Measurements from ENCODE around the gene RRAGD. TPM values are rescaled to one million over a fixed set of nuclear protein-coding genes. Genes with fewer than 3 reads are reported as not detected.
"Not testable (repeated sequence)": the region's sequence is repeated elsewhere in the genome, so short reads cannot be mapped to it uniquely, and the experiment has no call there.

Gene RRAGD
- total RNA-seq, 1 donor from 2014 or later: 9.5 TPM

DNA sequence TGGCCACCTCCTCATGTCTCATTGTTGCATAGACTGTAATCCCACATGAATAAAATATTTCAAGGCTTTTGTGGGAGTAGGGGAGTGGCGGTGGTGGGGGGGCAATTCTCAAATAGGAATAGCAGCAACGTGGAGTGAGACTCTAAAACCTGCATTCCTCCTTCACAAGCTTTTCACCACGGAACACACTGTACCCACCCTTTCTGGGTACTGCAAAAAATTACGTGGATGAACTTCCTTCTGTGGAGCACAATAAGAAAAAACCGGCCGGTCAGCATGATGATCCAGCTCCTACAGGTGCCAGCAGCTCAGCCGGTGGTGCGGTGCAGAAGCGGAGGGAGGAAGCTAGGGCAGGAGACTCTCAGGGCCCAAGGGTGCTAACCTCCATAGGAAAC is 930 bp upstream of the RRAGD start:
- intact Hi-C loops (cut with micrococcal nuclease): loop anchor here (2.0 kb wide), 3 partner anchors 114 to 1174 kb away; partner anchors contain the start of gene MAP3K7

- intact Hi-C loops (cut with micrococcal nuclease): loop anchor here (1.0 to 2.0 kb wide), 9 partner anchors 22 to 1175 kb away; partner anchors contain the start of genes ANKRD6, CASP8AP2, LYRM2 and MAP3K7
Observed at GRCh38 chr6:89411145-89412070, 665 bp downstream of the RRAGD start.

- intact Hi-C loops (cut with micrococcal nuclease): no loop called here
Observed at GRCh38 chr6:89410788-89411144, 1.3 kb downstream of the RRAGD start.

GRCh38 chr6:89410231-89410761 is 1.8 kb downstream of the RRAGD start:
- intact Hi-C loops (cut with micrococcal nuclease): no loop called here

DNA sequence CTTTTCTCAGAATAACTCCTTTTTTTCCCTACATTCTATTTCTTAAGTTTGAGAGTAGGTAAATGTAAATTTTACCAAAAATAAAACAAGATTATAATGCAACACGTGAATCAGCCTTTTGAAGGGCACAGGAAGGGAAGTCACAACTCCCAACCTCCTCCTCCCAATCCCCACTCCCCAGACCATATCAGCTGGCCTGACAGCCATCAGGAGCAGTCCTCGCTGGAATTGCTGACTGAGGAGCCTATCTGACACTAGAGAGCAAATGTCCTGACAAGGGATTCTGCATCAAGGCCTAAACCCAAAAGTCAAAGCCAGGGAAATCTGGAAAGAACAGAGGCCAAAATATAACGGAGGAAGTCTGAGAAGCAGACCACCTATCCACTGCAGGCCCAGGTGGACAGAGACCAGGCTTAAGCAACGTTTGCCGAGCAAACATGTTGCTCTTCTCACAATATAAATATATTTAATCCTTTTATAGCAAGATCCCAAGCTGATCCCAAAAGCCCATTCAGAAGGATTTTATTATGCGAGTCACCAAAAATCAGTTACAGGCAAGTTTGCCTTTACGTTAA is 2.5 kb downstream of the RRAGD start:
- intact Hi-C loops (cut with micrococcal nuclease): loop anchor here (5.0 kb wide), 1 partner anchor 1502 kb away; no protein-coding TSS in a partner anchor

DNA sequence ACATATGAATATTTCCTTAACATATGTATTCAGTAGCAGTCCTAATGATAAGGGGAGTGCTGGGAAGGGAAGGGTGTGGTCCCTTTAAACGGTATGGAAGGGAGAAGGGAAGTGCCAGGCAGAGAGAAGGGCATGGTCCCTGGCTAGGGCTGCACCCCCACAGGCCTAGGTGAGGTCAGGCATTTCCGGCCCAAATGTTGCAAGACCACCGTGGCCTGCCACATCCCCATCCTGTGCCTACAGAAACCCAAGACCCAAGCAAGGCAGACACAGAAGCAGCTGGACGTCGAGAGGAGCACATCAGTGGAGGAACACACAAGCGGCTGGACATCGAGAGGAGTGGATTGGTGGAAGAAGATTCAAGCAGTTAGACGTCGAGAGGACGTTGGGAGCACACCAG is 5.9 kb downstream of the RRAGD start:
- intact Hi-C loops (cut with micrococcal nuclease): loop anchor here (2.0 to 5.0 kb wide), 2 partner anchors 13 to 1499 kb away; no protein-coding TSS in a partner anchor

DNA sequence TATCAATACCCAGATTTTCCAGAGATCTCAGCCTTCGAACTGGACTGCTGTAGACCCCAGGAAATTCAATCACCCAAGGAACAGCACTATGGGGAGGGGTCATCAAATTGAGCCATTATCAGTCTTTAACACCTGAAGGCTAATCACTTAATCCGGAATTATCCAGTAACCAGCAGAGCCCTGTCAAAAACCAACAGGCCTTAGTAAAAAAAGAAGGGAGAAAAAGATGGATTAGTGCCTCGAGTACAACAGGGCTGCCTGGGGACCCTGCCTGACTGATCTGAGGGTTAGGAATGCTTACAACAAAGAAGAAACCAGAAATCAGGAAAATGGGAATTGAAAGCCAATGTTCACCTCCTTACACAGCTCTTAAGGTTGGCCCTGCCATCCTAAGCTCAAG is 7.6 kb downstream of the RRAGD start:
- intact Hi-C loops (cut with micrococcal nuclease): no loop called here

- intact Hi-C loops (cut with micrococcal nuclease): no loop called here
Observed at GRCh38 chr6:89402776-89403175, 9.3 kb downstream of the RRAGD start.

DNA sequence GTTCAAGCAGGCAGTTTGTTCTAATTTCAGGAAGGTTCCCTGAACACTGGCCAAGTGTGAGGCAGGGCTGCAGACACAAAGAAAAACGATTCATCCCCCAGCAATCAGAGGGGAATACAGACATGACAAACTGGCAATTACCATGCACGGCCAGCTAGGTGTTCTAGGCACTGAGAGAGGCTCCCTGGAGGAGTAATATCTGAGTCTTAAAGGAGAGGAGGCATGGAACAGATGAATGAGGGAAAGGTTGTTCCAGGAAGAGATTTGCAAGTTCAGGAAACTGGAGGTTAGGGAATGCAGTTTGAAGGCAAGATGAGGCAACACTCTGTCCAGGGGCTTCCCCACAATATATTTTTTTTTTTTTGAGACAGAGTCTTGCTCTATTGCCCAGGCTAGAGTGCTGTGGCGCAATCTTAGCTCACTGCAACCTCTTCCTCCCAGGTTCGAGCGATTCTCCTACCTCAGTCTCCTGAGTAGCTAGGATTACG is 11.1 kb downstream of the RRAGD start:
- intact Hi-C loops (cut with micrococcal nuclease): no loop called here

DNA sequence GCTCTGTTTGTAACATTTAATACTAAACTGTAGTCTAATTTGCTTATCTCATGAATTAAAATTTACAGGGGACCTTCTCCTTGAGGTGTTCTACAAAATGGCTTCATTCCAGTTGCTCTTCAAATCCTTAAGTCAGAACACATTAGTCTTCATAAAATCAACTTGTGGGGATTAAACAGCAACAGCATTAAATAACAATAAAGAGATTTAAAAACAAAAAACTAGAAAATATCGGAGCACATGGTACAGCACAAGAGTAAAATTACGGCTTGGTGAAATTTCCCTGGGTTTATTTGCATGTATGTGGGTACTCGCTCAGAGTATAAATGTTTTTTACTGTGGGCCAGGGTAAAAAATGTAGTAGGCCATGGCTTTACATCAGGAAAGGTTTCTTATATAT is 12.0 kb downstream of the RRAGD start:
- intact Hi-C loops (cut with micrococcal nuclease): no loop called here

DNA sequence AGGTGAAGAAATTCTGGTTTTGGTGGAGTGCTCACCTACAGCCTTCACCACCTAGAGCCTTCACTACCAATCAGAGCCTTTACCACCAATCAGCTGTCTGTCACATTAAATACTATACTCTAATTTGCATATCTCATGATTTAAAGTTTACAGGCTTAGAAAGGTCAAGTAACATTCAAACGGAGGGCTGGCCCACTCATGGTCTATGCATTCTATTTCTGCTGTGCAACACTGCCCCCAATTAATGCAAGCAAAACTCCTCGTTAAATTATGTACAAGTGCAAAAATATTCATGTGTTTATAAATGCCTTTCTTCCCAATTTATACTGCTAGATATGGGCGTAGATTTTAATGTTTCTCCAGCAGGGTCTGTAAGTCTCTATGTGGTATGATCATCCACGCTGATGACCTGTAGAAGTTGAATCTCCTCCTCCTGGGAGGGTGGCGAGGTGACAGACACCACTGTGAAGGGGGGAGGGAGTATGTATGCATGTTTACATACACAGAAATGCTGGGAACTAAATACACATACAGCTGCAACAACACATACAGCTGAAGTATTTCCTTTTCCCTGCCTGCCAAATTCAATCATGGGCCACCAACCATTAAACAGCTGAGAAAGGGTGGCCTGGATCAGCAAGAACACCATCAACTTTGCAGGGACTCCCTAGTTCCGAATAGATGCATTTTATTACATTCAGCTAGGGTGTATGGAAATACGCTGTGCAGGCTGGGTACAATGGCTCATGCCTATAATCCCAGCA is 13.1 kb downstream of the RRAGD start:
- intact Hi-C loops (cut with micrococcal nuclease): no loop called here

- intact Hi-C loops (cut with micrococcal nuclease): not testable (repeated sequence)
Observed at GRCh38 chr6:89397884-89398283, 14.2 kb downstream of the RRAGD start.

DNA sequence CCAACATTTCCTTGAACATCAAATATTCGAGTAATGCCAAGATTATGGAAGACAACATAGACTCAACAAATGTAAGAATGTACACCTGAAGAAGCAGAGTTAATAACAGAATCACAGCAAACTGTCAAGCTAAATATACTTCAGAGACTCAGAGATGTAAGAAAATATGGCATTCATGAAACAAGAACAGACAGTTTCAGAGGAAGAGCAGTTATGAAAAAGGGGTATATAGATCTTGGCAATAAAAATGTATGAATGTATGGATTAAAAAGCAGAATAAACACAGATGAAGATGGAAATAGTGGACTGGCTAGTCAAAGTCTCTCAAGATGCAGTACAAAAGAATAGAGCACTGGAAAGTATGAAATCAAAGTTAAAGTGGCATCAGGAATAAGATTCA is 18.4 kb downstream of the RRAGD start:
- intact Hi-C loops (cut with micrococcal nuclease): loop anchor here (2.0 kb wide), 1 partner anchor 13 kb away; no protein-coding TSS in a partner anchor

DNA sequence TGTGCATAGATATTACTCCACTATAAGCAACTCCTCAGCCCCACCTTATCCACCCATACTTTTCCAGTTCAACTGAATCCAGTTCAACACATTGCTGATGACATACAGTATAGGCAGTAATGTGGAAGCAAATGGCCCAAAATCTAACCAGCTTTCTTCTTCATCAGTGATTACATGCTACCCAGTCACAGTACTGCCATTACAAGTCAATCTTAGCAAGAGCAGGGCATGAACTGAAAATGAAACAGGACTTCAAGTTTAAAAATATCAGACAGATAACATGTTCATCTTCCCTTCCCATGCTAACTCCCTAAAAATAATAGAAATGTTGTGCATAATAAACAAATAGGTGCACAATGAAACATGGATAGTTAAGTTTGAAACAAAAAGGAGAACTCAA is 19.2 kb downstream of the RRAGD start:
- intact Hi-C loops (cut with micrococcal nuclease): loop anchor here (2.0 kb wide), 1 partner anchor 14 kb away; no protein-coding TSS in a partner anchor

GRCh38 chr6:89388846-89389245 is 23.2 kb downstream of the RRAGD start:
- intact Hi-C loops (cut with micrococcal nuclease): no loop called here

GRCh38 chr6:89387516-89388201 is 24.4 kb downstream of the RRAGD start:
- intact Hi-C loops (cut with micrococcal nuclease): no loop called here

GRCh38 chr6:89386917-89387491 is 25.1 kb downstream of the RRAGD start:
- intact Hi-C loops (cut with micrococcal nuclease): no loop called here

- intact Hi-C loops (cut with micrococcal nuclease): no loop called here
Observed at GRCh38 chr6:89385846-89386245, 26.2 kb downstream of the RRAGD start.

- intact Hi-C loops (cut with micrococcal nuclease): no loop called here
Observed at GRCh38 chr6:89385156-89385667, 26.9 kb downstream of the RRAGD start.

DNA sequence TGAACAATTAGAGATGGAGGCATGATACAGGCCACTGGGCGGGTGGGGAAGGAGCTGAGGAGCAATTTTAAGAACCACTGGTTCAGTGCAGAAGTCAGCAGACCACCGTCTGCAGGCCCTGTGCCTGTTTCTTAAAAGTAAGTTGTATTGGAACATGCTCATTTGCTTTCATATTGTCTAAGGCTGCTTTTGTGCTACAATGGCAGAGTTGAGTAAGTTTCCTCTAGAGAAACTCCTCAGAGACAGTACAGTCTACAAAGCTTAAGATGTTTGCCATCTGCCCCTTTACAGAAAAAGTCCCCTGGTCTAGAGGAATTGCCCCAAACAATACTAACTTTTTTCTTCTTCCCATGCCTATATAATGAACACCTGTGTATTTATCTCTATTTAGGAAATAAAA is 31.0 kb downstream of the RRAGD start:
- intact Hi-C loops (cut with micrococcal nuclease): no loop called here
